Fibroblast of lung (primary cell): Measurements from ENCODE around the gene CNPY2.

Experiments used
- CTCF ChIP-seq, 2 donors: IDR thresholded peaks in 1 of 2; conservative IDR thresholded peaks in 1 of 2; 1 replicate in 1 of 2; 2 replicates in 1 of 2; pipeline ENCODE4 v1.5.1; 2011 to 2012; ENCODE audit warnings: low read length in 2 of 2, control low read depth in 1 of 2, inconsistent platforms in 1 of 2, low read depth in 1 of 2, mild to moderate bottlenecking in 1 of 2
- EZH2 ChIP-seq: IDR thresholded peaks from 2 replicates; pipeline ENCODE4 v1.5.1; 2012; ENCODE audit warnings: low read length, control low read depth, mild to moderate bottlenecking; ENCODE audit errors: missing control alignments

DNA sequence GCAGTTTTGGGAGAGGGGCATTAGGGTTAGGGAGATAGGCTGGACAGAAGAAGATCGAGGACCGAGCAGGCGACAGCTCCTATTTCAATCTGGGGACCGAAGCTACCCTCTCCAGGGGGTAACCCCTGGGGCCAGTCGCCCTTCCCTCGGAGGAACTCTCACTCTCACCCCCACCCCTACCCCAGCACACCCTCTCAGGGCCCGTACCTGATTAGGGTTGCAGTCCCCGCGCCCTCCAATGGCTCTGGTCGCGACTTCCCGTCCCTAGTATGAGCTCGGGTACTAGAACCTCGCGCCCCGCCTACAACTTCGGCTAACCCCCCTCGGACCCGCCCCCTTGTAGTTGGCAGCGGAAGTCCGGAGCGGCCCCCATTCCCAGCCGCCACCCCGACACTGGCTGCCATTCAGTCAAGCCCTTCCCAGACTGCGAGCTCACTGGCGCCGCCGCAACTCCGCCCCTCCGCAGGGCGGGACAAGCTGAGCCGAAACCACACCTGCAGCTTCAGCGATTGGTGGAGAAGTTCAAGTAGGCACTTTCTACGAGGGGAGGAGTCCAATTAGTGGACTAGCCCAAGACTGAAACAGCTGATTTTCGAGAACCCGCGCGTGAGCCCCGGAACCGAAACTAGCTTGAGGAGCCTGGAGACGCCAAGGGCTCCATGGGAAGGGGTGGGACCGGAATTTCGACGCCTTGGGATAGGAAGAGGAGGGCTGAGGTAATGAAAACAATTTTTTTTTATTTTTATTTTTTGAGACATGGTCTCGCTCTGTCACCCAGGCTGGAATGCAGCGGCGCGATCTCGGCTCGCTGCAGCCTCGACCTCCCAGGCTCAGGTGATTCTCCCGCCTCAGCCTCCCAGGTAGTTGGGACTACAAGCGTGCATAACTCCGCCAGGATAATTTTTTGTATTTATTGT is 44.3 kb upstream of the CNPY2 start, which contains the start of gene STAT2:
- no peak for TF ChIP-seq CTCF (conservative IDR thresholded peaks at IDR 0.05 in 1 of 2, IDR thresholded peaks at IDR 0.05 in 1 of 2; ENCODE audit: low read depth in 1 of 2, low read length in 2 of 2)
- TF ChIP-seq EZH2: no peak
